Bronchial epithelial cell (primary cell): ENCODE measurements around the gene CHSY1. TPM values are rescaled to one million over a fixed set of nuclear protein-coding genes. Genes with fewer than 3 reads are reported as not detected.

ENCODE experiments used
- DNase-seq: peaks from one replicate; pipeline ENCODE4 v3.0.0-alpha.2; 2010; ENCODE audit warnings: low read depth
- FAIRE-seq: peaks from 2 replicates; lab custom pipeline; 2011; peaks lifted over from hg19 to GRCh38; lab: Jason Lieb, UNC
- H3K27me3 ChIP-seq: 2 replicates; pipeline ENCODE4 v1.5.1; 2011; ENCODE audit warnings: low read length; ENCODE audit not compliant: control insufficient read depth, insufficient read depth
- H3K36me3 ChIP-seq: 2 replicates; pipeline ENCODE4 v1.5.1; 2011; ENCODE audit warnings: low read length; ENCODE audit not compliant: control insufficient read depth, insufficient read depth
- H3K4me3 ChIP-seq: 2 replicates; pipeline ENCODE4 v1.5.1; 2011; ENCODE audit warnings: mild to moderate bottlenecking, low read depth, low read length, control low read depth
- total RNA-seq: library from RNA; depleted of rRNA; stranded (reverse); fragments of >200 nt; gene quantifications from 2 replicates; pipeline ENCODE4 v1.2.1, GENCODE V29; 2014
- TF ChIP-seq, protein P1 (sequence below): IDR thresholded peaks from 2 replicates; pipeline ENCODE4 v1.5.1; 2011; ENCODE audit warnings: mild to moderate bottlenecking, moderate library complexity, low read length, control low read depth, inconsistent platforms; ENCODE audit not compliant: insufficient read depth, severe bottlenecking

The CHSY1 gene
- total RNA-seq, 1 donor from 2014 or later, result 21.6 TPM

DNA sequence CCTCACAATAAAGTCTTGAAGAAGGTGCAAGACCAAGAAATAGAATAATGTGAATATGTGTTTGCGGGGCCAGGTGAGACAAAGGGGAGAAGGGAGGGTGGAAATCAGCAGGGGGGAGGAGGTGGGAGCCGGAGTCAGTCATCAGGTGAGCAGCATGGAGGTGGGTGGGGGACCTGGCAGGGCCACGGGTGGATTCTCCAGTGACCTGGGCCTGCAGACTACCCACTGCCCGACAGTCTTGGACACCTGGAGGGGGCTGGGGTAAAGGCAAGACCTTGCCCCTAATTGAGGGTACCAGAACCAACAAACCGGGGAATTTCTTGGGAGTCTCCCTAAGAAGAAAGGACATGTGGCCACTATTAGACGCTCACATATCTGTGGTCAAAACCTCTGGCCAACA, 95.8 kb downstream of the CHSY1 start:
- DNase-seq (no peak), FAIRE-seq (no peak)
- Histone ChIP-seq H3K27me3 (no peaks in the 10 kb centered on the region), H3K4me3 (no peak overlapping the region), H3K36me3 (no peaks in the 10 kb centered on the region)
- TF ChIP-seq, protein P1, sequence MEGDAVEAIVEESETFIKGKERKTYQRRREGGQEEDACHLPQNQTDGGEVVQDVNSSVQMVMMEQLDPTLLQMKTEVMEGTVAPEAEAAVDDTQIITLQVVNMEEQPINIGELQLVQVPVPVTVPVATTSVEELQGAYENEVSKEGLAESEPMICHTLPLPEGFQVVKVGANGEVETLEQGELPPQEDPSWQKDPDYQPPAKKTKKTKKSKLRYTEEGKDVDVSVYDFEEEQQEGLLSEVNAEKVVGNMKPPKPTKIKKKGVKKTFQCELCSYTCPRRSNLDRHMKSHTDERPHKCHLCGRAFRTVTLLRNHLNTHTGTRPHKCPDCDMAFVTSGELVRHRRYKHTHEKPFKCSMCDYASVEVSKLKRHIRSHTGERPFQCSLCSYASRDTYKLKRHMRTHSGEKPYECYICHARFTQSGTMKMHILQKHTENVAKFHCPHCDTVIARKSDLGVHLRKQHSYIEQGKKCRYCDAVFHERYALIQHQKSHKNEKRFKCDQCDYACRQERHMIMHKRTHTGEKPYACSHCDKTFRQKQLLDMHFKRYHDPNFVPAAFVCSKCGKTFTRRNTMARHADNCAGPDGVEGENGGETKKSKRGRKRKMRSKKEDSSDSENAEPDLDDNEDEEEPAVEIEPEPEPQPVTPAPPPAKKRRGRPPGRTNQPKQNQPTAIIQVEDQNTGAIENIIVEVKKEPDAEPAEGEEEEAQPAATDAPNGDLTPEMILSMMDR, result no peak

DNA sequence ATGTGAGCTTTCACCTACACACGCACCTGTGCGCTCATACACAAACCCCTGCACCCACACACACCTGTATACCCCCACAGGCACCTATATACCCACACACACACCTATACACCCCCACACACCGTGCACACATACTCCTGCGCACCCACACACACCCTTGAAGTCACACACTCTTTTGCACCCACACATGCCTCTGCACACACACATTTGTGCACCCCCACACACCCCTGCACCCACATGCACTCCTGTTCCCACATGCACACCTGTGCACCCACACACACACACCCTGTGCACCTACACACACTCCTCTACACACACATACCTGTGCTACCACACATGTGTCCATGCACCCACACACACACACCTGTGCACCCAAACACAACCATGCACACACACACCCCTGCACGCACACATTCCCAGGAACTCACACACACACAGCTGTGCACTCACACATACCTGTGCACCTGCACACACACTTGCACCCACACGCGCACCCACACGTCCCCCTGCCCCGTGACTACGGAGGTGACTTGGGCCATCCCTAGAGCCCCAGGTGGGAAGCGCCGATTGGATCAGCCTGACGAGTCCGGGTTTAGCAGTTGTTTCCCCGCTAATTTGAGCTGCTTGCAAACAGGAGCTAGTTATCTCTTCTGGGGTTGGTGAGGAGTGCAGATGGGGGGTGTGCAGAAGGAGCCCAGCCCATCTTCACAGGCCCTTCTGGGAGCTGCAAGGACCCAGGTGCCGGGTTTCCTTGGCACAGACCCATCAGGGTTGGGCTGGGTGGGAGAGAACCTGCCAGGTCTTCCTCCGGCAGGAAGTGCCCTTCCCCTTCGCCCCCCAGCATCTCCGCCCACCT, 97.8 kb downstream of the CHSY1 start:
- DNase-seq (no peak), FAIRE-seq (peak; percentile 28)
- no peaks in the 10 kb centered on the region for H3K27me3 ChIP-seq
- no peak overlapping the region for H3K4me3 ChIP-seq
- H3K36me3 ChIP-seq, result no peaks in the 10 kb centered on the region
- TF ChIP-seq, protein P1, result no peak

DNA sequence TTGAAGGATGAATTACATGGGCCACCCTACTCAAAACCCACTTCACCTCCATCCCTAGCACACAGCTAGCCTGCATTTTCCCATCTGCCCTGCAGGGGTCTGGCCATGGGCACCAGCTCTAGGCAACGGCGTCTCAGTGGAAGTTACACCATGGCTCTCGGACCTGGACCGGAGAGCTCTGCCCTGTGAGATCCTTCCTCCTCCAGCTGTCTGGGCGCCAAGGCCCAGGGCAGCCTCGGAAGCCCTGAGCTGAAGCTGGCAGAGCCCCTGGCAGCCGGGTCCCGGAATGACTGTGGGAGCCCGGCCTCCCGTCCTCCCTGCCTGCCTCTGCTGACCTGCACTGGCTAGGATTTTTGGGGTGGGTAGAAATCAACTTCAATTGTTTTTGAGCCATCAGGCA, 98.9 kb downstream of the CHSY1 start:
- FAIRE-seq (no peak), DNase-seq (no peak)
- H3K27me3 ChIP-seq, result no peaks in the 10 kb centered on the region
- no peaks in the 10 kb centered on the region for H3K36me3 ChIP-seq
- TF ChIP-seq, protein P1, result peak; percentile 14
- no peak overlapping the region for H3K4me3 ChIP-seq

DNA sequence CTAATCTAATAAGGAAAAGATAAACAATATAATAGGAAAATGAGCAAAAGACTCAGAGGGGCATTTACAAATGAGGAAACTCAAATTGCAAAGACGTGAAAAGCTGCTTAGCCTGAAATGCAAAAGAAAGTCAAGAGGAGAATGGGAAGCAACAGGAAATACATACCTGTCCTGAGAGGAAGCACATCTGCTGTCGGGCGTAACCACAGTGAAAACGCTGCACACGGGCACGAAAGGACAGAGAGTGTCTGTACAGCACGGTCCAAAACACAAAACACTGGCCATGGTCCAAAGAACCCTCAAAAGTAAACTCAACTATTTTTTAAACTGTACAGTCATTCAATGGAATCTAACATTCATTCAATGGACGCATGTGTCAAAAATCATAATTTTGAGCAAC, 100.6 kb downstream of the CHSY1 start:
- no peaks in the 10 kb centered on the region for H3K27me3 ChIP-seq
- no peaks in the 10 kb centered on the region for H3K36me3 ChIP-seq
- TF ChIP-seq, protein P1, result no peak
- H3K4me3 ChIP-seq, result no peak overlapping the region
- FAIRE-seq, result no peak
- DNase-seq, result peak; percentile 33

DNA sequence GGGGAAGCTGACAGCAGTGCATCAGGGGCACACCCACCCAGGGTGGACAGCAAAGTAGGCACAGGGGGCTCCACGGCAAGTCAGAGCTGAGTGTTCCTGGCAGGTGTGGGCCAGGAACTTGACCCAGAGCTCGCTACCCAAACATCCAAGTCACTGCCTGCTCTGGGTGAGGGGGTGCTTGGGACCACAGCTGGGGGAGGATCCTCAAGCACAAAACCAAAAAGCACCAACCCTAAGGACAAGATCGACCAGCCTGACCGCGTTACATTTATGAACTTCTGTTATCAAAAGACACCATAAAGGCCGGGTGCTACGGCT, 101.2 kb downstream of the CHSY1 start:
- no peak overlapping the region for H3K4me3 ChIP-seq
- DNase-seq (no peak), FAIRE-seq (no peak)
- no peaks in the 10 kb centered on the region for H3K27me3 ChIP-seq
- TF ChIP-seq, protein P1, result no peak
- H3K36me3 ChIP-seq, result no peaks in the 10 kb centered on the region
